ENCODE results near the gene UBE2J2. TPM values are rescaled to one million over a fixed set of nuclear protein-coding genes. Genes with fewer than 3 reads are reported as not detected.

The UBE2J2 gene
- total and polyA plus RNA-seq, 10 donors = 39.1 to 69.7 (median 55.3) TPM

DNA sequence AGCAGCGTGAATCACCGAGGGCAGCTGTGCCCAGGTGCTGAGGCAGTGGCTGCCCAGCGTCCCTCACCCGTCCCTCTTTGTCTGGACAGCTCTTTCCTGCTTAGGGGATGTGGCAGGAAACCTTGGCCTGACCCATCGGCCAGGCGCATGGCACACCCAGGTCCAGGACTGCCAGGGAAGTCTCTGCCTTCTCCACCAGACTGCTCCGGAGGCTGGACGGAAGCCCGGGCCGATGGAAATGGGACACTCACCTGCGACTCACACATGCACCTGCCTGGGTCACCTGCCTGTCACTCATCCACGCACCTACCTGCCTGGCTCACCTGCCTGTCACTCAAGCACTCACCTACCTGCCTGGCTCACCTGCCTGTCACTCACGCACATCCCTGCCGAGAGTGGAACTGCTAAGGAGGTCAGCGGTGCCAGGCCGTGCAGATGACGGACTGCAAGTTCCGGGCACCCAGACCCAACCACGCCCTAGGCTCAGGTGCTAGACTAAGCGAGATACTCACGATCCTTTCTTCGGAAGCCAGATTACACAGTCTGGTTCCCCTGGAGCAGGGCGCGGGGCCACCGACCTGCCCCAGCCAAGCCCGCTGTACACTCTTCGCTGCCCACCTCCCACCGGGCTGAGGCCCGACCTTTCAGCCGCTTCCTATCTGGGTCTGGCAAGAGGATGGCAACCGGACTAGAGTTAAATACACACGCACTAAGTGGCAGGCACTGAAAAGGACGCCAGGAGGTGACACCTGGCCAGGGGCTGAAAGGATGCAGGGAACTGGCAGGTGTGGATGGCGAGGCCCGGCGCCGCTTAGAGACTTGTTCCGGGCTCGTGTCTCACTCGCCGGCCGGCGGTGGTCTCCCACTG, 1.1 kb downstream of the UBE2J2 start:
- H3K27ac ChIP-seq = peak overlapping the region; percentile 77 to 94 (median 86)
- H3K27me3 ChIP-seq (replicated peaks in 1 of 7) = no peaks in the 10 kb centered on the region
- intact Hi-C loops (cut with DNase I; ENCODE audit: low total_unique reads) = no loop called here
- 38 to 63% (median 40%) methylated on average over 27 to 43 of the region's 43 CpGs for WGBS, 5 donors
- peaks cover 26 to 73% (median 55%) of the 10 kb centered on the region in 6 donors for H3K4me1 ChIP-seq
- DNase-seq = peak; percentile 79
- TF ChIP-seq POLR2A (IDR thresholded peaks at IDR 0.05) (no peak), POLR2AphosphoS5 (IDR thresholded peaks at IDR 0.05) (peak; percentile 33 to 53 (median 46))
- peaks cover 0 to 41% (median 7%) of the 10 kb centered on the region in 6 donors for H3K36me3 ChIP-seq
- H3K9me3 ChIP-seq = no peaks in the 10 kb centered on the region
- H3K4me3 ChIP-seq = peak overlapping the region; percentile 84 to 98 (median 90)

DNA sequence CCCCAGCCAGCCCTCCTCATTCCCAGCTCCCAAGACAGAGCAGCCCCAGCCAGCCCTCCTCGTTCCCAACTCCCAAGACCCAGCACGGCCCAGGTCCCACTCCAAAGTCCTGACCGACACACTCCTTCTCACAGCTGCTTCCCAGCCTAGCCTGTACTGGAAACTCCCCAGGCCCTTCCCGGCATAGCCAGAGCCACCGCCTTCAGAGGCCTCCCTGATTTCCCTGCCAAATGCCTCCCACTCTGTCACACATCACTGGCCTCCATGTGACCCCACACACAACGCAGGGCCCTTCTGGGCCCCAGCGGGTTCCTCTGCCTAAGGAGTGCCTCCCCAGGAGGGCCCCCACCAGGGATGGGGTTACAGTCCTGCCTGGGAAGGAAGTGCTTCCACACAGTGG, 2.8 kb downstream of the UBE2J2 start:
- Histone ChIP-seq H3K4me3 (peak overlapping the region in 1 of 8 donors; percentile 21), H3K27ac (peak overlapping the region in 6 of 8 donors; percentile 3 to 46 (median 31)), H3K27me3 (replicated peaks in 1 of 7) (no peaks in the 10 kb centered on the region), H3K36me3 (peaks cover 0 to 58% (median 24%) of the 10 kb centered on the region in 6 donors), H3K9me3 (no peaks in the 10 kb centered on the region), H3K4me1 (peaks cover 26 to 77% (median 56%) of the 10 kb centered on the region in 6 donors)
- 60 to 85% (median 78%) methylated on average over 7 of the region's 7 CpGs for WGBS, 5 donors
- TF ChIP-seq, protein P1, sequence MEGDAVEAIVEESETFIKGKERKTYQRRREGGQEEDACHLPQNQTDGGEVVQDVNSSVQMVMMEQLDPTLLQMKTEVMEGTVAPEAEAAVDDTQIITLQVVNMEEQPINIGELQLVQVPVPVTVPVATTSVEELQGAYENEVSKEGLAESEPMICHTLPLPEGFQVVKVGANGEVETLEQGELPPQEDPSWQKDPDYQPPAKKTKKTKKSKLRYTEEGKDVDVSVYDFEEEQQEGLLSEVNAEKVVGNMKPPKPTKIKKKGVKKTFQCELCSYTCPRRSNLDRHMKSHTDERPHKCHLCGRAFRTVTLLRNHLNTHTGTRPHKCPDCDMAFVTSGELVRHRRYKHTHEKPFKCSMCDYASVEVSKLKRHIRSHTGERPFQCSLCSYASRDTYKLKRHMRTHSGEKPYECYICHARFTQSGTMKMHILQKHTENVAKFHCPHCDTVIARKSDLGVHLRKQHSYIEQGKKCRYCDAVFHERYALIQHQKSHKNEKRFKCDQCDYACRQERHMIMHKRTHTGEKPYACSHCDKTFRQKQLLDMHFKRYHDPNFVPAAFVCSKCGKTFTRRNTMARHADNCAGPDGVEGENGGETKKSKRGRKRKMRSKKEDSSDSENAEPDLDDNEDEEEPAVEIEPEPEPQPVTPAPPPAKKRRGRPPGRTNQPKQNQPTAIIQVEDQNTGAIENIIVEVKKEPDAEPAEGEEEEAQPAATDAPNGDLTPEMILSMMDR (IDR thresholded peaks at IDR 0.05 in 8 of 11, conservative IDR thresholded peaks at IDR 0.05 in 3 of 11) = no peak
- TF ChIP-seq POLR2AphosphoS5 (IDR thresholded peaks at IDR 0.05) (peak in 2 of 3 donors; percentile 31), POLR2A (IDR thresholded peaks at IDR 0.05) (no peak)
- intact Hi-C loops (cut with DNase I; ENCODE audit: low total_unique reads) = no loop called here
- DNase-seq = peak; percentile 72

DNA sequence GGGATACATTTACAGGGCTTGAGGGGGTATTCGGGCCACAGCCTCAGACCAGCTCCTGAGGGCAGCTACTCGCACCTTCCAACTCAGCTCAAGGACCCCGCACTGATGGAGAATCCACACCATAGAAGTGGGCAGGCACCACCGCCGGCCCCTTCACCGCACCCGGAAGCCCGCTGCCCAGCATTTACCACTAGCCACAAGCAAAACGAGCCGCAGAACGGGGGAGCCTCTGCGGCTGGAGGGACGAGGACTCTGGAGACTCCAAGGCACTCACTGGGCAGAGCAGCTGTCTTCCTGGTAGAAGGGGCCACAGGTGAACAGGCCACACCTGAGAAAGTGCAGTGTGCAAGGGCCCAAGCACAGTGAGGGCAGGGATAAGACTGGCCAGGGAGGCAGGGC, 5.4 kb downstream of the UBE2J2 start:
- Histone ChIP-seq H3K27me3 (replicated peaks in 1 of 7) (no peaks in the 10 kb centered on the region), H3K4me3 (no peak overlapping the region), H3K36me3 (peaks cover 0 to 84% (median 45%) of the 10 kb centered on the region in 6 donors), H3K27ac (no peak overlapping the region), H3K4me1 (peaks cover 26 to 80% (median 48%) of the 10 kb centered on the region in 6 donors), H3K9me3 (no peaks in the 10 kb centered on the region)
- 90 to 98% (median 96%) methylated on average over 9 to 13 of the region's 13 CpGs for WGBS, 5 donors
- intact Hi-C loops (cut with DNase I; ENCODE audit: low total_unique reads) = no loop called here
- DNase-seq = no peak
- TF ChIP-seq POLR2AphosphoS5 (IDR thresholded peaks at IDR 0.05) = peak in 1 of 3 donors; percentile 50
- TF ChIP-seq, protein P1 (IDR thresholded peaks at IDR 0.05 in 8 of 11, conservative IDR thresholded peaks at IDR 0.05 in 3 of 11) = no peak

DNA sequence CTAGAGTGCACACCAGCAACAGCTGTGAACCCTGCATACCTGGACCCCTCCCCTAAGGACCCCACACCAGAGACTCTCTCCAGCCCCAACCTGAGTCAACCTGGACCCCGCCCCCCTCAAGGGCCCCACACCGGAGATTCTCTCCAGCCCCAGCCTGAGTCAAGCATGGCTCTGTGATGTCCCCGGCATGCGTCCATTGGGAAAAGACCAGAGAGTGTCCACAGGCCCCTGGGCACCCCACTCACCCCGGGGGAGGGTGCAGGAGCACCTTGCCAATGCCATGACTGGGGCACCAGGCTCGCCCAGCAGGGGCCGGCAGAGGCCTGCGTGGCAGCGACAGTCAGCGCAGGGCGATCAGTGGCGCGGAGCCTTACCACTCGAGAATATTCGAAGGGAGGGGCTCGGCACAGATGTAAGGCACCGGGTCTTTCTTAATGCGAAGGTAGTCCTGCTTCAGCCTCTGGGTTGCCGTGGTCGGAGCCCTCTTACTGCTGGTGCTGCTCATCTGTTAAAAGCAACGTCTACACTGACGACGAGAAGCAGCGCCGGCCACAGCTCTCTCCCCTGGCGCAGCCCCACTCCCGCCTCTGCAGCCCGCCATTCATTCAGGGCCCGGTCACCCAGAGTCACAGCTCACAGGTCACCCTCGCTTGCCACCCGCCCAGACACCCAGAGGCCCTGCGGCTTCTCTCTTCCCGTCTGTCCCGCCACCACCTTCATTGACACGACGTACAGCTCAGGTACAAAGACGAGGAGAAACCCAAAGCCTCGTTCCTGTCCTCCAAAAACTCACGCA, 6.0 kb downstream of the UBE2J2 start:
- no peak for DNase-seq
- no peak overlapping the region for H3K27ac ChIP-seq
- H3K36me3 ChIP-seq = peaks cover 0 to 90% (median 51%) of the 10 kb centered on the region in 6 donors
- H3K4me3 ChIP-seq = no peak overlapping the region
- WGBS, 5 donors = 93 to 97% (median 95%) methylated on average over 34 to 39 of the region's 39 CpGs
- no peaks in the 10 kb centered on the region for H3K9me3 ChIP-seq
- TF ChIP-seq POLR2A (IDR thresholded peaks at IDR 0.05) (no peak), POLR2AphosphoS5 (IDR thresholded peaks at IDR 0.05) (peak in 2 of 3 donors; percentile 7 to 46)
- intact Hi-C loops (cut with DNase I; ENCODE audit: low total_unique reads) = no loop called here
- peaks cover 26 to 78% (median 45%) of the 10 kb centered on the region in 6 donors for H3K4me1 ChIP-seq
- no peaks in the 10 kb centered on the region for H3K27me3 ChIP-seq (replicated peaks in 1 of 7)

All from spleen (tissue), 11 donors.